HEK293T (cell line): ENCODE results near the gene FEM1B.

ENCODE experiments used
- ARNT ChIP-seq: fragments of 450-650 bp; IDR thresholded peaks from 2 replicates; pipeline ENCODE4 v1.6.1; 2017; ENCODE audit warnings: mild to moderate bottlenecking
- BHLHE40 ChIP-seq: fragments of 450-650 bp; IDR thresholded peaks from 2 replicates; pipeline ENCODE4 v1.6.1; 2016; ENCODE audit warnings: mild to moderate bottlenecking, moderate library complexity, borderline replicate concordance
- ELF4 ChIP-seq: fragments of 450-650 bp; IDR thresholded peaks from 2 replicates; pipeline ENCODE4 v1.6.1; 2017; ENCODE audit warnings: antibody characterized with exemption
- FOXK2 ChIP-seq: fragments of 450-650 bp; IDR thresholded peaks from 2 replicates; pipeline ENCODE4 v1.6.1; 2016; ENCODE audit warnings: mild to moderate bottlenecking
- LEF1 ChIP-seq: fragments of 450-650 bp; IDR thresholded peaks from 2 replicates; pipeline ENCODE4 v1.6.1; 2017; ENCODE audit warnings: mild to moderate bottlenecking, borderline replicate concordance
- SP1 ChIP-seq: fragments of 450-650 bp; IDR thresholded peaks from 2 replicates; pipeline ENCODE4 v1.6.1; 2017
- SUZ12 ChIP-seq: fragments of 450-650 bp; IDR thresholded peaks from 2 replicates; pipeline ENCODE4 v1.6.1; 2016; ENCODE audit warnings: mild to moderate bottlenecking
- ZNF384 ChIP-seq: fragments of 450-650 bp; IDR thresholded peaks from 2 replicates; pipeline ENCODE4 v1.6.1; 2016

DNA sequence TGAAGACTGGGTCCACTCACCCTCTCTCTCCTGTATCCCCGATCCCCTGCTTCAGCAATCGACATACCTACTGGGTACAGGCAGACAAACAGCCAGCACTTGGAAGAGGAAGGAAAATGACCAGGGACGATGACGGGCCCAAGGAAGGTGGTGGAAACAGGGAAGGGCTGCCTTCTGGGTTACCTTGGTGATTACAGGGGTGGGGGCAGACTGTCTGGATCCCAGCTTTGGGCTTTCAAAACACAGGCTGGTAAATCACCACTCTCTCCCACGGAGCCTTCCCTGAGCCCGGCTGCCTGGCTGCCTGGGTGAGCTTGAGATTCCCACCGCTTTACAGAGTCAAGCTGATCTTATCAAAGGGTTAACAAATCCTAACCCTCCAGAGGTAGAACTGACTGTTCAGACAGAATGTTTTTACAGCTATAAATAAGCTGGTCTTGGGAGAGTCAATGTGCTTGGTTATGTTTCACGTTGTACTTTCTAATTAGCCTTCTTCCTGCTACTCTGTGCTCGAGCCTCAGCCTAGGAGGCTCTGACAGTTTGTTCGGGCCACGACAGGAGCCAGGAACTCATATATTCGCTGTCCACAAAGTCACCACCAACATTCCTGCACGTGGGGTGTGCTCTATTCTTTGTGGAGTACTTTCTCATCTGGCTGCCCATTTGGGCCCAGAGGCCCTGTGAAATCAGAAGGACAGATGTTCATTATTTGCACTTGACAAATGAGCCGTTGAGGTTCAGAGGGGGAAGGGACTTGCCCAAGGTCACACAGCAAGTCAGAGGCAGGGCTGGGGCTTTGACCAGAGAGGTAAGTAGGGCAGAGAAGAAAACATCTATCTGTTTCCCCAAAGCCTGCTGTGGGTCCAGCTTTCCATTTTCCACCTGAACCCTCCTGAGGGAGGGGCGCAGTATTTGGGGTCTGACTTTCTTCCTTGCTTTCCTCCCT lies 63.5 kb downstream of the FEM1B start:
- TF ChIP-seq ZNF384 (no peak), BHLHE40 (no peak), ELF4 (no peak), FOXK2 (no peak), ARNT (no peak), SP1 (no peak), SUZ12 (no peak), LEF1 (no peak)
